GM18519 (cell line): ENCODE data around the gene HSPA8.

Experiments
- ATAC-seq: cut with Tn5 transposase; IDR thresholded peaks from one replicate; pipeline ENCODE4 v1.9.1; 2021; ENCODE audit warnings: mild to moderate bottlenecking, moderate library complexity; ENCODE audit not compliant: unreplicated experiment, low FRiP score

HSPA8 gene

DNA sequence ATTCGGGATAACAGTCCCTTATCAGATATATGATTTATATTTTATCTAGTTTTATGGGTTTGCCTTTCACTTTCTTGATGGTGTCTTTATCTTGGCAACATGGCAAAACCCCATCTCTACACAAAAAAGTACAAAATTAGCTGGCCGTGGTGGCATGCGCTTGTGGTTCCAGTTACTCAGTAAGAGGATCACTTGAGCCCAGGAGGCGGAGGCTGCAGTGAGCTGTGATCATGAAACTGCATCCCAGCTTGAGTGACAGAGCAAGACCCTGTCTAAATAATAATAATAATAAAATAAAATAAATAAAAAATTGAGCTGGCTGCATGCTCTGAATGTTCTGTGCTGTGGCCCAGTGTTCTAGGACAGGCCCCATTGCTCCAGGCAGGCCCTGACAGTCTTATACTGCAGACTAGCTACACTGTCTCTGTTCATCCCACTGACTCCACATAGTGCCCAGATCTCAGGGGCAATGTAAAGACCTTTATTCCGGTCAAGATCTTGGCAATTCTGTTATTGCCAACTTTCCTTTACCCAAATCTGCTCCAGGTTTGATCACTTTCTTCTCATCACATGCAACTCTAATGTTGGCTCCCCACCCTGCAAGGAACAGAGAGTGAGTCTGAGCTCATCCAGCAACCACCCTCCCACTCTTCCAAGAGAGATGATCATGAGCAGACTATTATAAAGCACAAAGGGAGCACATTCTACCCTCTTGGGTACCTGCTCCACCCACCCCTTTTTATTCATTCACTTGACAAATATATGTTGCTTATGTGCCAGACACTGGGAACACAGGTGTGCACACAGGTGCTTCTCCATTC lies 8.8 kb downstream of the HSPA8 start:
- no peak for ATAC-seq

DNA sequence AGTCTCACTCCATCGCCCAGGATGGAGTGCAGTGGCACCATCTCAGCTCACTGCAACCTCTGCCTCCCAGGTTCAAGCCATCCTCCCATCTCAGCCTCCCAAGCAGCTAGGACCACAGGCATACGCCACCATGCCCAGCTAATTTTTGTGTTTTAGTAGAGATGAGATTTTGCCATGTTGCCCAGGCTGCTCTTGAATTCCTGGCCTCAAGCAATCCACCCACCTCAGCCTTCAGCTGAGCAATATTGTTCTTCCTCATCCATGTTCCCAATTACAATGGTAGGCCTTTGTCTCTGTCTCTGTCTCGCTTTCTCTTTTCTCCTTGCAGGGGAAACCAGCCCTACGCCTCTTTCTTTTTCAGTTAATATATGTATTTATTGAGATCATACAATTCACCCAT lies 10.3 kb downstream of the HSPA8 start:
- no peak for ATAC-seq

DNA sequence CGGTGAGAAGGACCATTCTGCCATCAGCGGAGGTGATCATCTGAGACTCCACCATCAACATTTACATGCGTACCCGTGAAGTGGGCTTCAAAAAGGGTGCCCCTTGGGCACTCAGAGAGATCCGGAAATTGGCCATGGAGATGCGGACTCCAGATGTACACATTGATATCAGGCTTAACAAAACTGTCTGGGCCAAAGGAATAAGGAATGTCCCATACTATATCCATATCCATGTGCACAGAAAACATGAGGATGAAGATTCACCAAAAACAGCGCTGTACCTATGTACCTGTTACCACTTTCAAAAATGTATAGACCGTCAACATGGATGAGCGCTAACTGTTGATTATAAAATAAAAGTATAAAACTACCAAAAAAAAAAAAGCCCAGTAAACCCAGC lies 10.8 kb downstream of the HSPA8 start:
- no peak for ATAC-seq

DNA sequence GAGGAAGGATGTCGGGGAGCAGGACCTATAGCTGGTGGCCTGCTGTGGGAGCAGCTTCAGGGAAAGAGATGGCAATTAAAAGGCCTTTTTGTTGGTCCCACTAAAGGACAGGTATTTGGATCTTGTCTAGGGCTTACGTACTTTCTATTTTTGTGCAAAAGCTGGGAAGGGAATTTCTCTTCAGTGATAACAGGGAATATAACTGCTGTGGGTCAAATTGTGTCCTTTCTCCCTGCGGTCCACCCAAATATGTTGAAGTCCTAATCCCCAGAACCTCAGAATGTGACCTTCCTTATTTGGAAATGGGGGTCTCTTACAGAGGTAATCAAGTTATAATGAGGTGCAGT lies 14.0 kb downstream of the HSPA8 start:
- ATAC-seq: no peak

- no peak for ATAC-seq
Observed at GRCh38 chr11:123047266-123047946, 14.5 kb downstream of the HSPA8 start.

GRCh38 chr11:123046473-123047259 lies 15.3 kb downstream of the HSPA8 start:
- ATAC-seq: no peak

- no peak for ATAC-seq
Observed at GRCh38 chr11:123045101-123045500, 16.8 kb downstream of the HSPA8 start.

DNA sequence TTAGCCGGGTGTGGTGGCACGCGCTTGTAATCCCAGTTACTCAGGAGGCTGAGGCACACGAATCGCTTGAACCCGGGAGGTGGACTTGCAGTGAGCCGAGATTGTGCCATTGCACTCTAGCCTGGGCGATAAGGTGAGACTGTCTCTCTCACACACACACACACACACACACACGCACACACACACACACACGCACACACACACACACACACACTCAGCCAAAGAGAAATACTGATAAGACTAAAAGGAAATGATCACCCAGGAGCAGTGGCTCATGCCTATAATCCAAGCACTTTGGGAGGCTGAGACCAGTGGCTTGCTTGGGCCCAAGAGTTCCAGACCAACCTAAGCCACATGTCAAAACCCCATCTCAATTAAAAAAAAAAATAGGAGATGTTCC lies 20.8 kb downstream of the HSPA8 start:
- no peak for ATAC-seq

DNA sequence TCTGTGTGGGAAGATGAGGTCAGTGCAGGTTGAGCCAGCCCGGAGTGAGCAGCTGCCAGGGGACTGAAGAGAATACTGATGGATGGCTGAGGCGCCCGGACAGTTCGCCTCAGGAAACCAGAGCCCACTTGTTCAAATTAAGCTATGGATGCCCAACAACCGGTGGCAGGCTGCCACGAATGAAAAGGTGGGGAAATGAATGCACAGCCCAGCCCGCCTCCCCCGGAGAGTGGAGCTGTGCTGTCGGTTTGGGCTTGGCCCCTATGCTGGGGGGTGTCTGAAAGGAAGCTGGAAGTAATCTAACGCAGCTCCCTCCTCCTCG lies 21.9 kb downstream of the HSPA8 start:
- no peak for ATAC-seq

DNA sequence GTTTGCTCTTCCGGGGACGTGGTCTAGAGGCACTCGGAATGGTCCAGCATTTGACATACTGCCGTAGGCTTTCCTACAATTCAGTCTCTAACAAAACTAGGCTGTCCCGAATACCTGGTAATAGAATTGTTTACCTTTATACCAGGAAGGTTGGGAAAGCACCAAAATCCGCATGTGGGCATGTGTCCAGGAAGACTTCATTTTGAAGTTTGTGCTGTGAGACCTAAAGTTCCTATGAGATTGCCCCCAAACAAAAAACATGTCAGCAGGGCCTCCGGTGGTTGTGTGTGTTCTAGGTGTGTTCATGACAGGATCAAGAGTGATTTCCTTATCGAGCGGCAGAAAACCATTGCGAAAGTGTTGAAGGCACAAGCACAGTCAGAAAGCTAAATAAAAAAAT lies 26.1 kb downstream of the HSPA8 start:
- ATAC-seq: no peak

DNA sequence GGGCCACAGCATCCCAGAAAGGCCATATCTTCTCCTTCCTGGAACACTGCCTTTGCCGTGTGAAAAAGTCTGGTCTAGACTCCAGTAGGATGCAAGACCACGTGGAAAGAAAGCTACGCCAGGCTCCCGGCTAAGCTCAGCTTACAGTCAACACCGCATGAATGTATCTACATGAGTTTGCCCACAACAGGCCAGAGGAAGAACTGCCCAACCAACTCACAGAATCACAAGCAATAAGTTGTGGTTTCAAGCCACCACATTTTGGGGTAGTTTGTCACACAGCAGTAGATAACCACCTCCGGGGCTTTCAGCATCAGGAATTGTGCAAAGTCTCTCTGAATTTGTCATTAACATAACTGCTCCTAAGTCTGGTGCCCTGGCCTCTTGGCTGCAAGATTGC lies 27.3 kb downstream of the HSPA8 start:
- ATAC-seq: no peak

DNA sequence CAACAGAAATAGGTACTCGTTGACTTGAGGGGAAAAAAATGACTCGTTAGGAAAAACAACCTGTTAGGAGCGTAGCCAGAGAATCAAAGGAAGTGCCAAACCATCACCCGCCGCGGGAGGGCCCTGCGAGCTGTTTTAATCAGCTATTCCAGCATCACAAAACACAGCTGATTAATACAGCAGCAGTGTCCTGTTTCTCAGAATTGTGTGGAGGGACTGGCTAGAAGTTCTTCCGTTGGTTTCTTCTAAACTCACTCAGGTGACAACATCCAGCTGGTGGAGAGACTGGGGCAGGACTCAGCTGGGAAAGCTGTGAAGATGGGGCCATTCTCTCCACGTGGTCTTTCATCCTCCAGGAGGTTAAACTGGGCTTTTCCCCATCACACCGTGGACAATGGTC lies 28.0 kb downstream of the HSPA8 start:
- no peak for ATAC-seq

GRCh38 chr11:123030517-123030916 lies 31.4 kb downstream of the HSPA8 start:
- no peak for ATAC-seq

DNA sequence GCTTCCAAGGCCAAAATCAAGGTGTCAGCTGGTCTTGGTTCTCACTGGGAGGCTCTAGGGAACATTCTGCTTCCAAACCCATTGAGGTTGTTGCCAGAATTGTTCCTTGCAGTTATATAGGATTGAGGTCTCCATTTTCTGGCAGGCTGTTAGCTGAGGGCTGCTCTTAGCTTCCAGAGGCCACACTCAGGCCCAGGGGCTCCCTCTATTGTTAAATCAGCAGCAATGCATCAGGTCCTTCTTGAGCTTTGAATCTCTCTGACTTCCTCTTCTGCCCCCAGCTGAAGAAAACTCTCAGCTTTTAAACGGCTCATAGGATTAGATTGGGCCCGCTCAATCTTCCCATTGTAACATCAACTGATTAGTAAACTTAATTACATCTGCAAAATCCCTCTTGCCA lies 41.0 kb downstream of the HSPA8 start:
- ATAC-seq: peak; percentile 59

GRCh38 chr11:123018702-123019101 lies 43.2 kb downstream of the HSPA8 start:
- no peak for ATAC-seq

- no peak for ATAC-seq
Observed at GRCh38 chr11:123011510-123011909, 50.4 kb downstream of the HSPA8 start.
